Breast epithelium (tissue), 4 donors: Measurements from ENCODE around the gene TNNT1. TPM values are rescaled to one million over a fixed set of nuclear protein-coding genes. Genes with fewer than 3 reads are reported as not detected.

ENCODE experiments used
- DNase-seq, 2 donors: peaks; one replicate each; pipeline ENCODE4 v3.0.0-alpha.2; 2019; ENCODE audit warnings: low spot score in 2 of 2
- H3K27ac ChIP-seq, 2 donors: fragments of 200-600 bp; sonication (generic) in 1 of 2; one replicate each; pipeline ENCODE4 v1.5.1; 2016 to 2019; ENCODE audit warnings: mild to moderate bottlenecking in 1 of 2
- H3K27me3 ChIP-seq, 2 donors: fragments of 200-600 bp; sonication (generic) in 1 of 2; one replicate each; pipeline versions ENCODE4 v1.5.1 to v1.6.0; 2017 to 2019; ENCODE audit warnings: control low read depth in 1 of 2, mild to moderate bottlenecking in 1 of 2
- H3K36me3 ChIP-seq: fragments of 200-600 bp; one replicate; pipeline ENCODE4 v1.5.1; 2019
- H3K4me1 ChIP-seq, 2 donors: fragments of 200-600 bp; sonication (generic); one replicate each; pipeline ENCODE4 v1.5.1; 2016 to 2019; ENCODE audit warnings: control low read depth in 1 of 2
- H3K4me3 ChIP-seq, 3 donors: fragments of 200-600 bp; sonication (generic); 1 replicate in 2 of 3; 2 replicates in 1 of 3; pipeline ENCODE4 v1.5.1; 2016 to 2019; ENCODE audit warnings: mild to moderate bottlenecking in 3 of 3, moderate library complexity in 2 of 3
- H3K9me3 ChIP-seq, 2 donors: fragments of 200-600 bp; sonication (generic) in 1 of 2; one replicate each; pipeline ENCODE4 v1.5.1; 2016 to 2019; ENCODE audit warnings: control low read depth in 1 of 2
- CTCF ChIP-seq, 3 donors: fragments of 450-650 bp; IDR thresholded peaks; one replicate each; pipeline ENCODE4 v1.5.1; 2016 to 2017; ENCODE audit warnings: antibody characterized with exemption in 3 of 3, mild to moderate bottlenecking in 3 of 3, moderate library complexity in 3 of 3
- POLR2A ChIP-seq: fragments of 450-650 bp; IDR thresholded peaks from one replicate; pipeline ENCODE4 v1.6.1; 2016; ENCODE audit warnings: antibody characterized with exemption, mild to moderate bottlenecking, moderate library complexity
- POLR2AphosphoS5 ChIP-seq, 3 donors: sonication (generic); formaldehyde crosslinking; IDR thresholded peaks; one replicate each; pipeline ENCODE4 v1.6.1; 2017; ENCODE audit warnings: antibody characterized with exemption in 3 of 3
- intact Hi-C: fragments of 100-400 bp; cut with DNase I; formaldehyde crosslinking; loops from one replicate; pipeline ENCODE4 v1.15.1; 2023; ENCODE audit warnings: low total_unique reads
- total RNA-seq, 3 donors: library from RNA; depleted of rRNA; stranded (reverse); fragments of >200 nt; gene quantifications; one replicate each; pipeline ENCODE4 v1.1.0, GENCODE V29; 2016

TNNT1 gene
- total RNA-seq, 3 donors from 2014 or later: 3.7 to 7.2 TPM; not detected in 1

GRCh38 chr19:55178781-55179599 is 30.0 kb upstream of the TNNT1 start:
- no peak for TF ChIP-seq CTCF (IDR thresholded peaks at IDR 0.05)
- no peak for DNase-seq
- Histone ChIP-seq H3K27me3 (peaks cover 5 to 89% of the 10 kb centered on the region in 2 donors), H3K27ac (no peak overlapping the region), H3K4me3 (peak overlapping the region in 2 of 3 donors; percentile 30 to 56), H3K9me3 (no peaks in the 10 kb centered on the region), H3K36me3 (no peaks in the 10 kb centered on the region), H3K4me1 (peaks cover 0 to 4% of the 10 kb centered on the region in 2 donors)
- intact Hi-C loops: loop anchor here (10.0 kb wide), 1 partner anchor 1476 kb away; no protein-coding TSS in a partner anchor

- peaks cover 0 to 6% of the 10 kb centered on the region in 2 donors for H3K4me1 ChIP-seq
- H3K4me3 ChIP-seq: no peak overlapping the region
- peaks cover 5 to 96% of the 10 kb centered on the region in 2 donors for H3K27me3 ChIP-seq
- no peaks in the 10 kb centered on the region for H3K36me3 ChIP-seq
- H3K9me3 ChIP-seq: no peaks in the 10 kb centered on the region
- no peak for DNase-seq
- H3K27ac ChIP-seq: no peak overlapping the region
- TF ChIP-seq POLR2AphosphoS5 (IDR thresholded peaks at IDR 0.05): no peak
- TF ChIP-seq POLR2A: no peak
- TF ChIP-seq CTCF (IDR thresholded peaks at IDR 0.05): no peak
- intact Hi-C loops: loop anchor here (10.0 kb wide), 1 partner anchor 1479 kb away; no protein-coding TSS in a partner anchor
Measured at GRCh38 chr19:55176076-55176475, 27.1 kb upstream of the TNNT1 start.

- Histone ChIP-seq H3K4me3 (no peak overlapping the region), H3K4me1 (peaks cover 0 to 6% of the 10 kb centered on the region in 2 donors), H3K27ac (no peak overlapping the region), H3K9me3 (no peaks in the 10 kb centered on the region), H3K36me3 (no peaks in the 10 kb centered on the region), H3K27me3 (peaks cover 5 to 96% of the 10 kb centered on the region in 2 donors)
- intact Hi-C loops: loop anchor here (10.0 kb wide), 1 partner anchor 1480 kb away; no protein-coding TSS in a partner anchor
- DNase-seq: no peak
- TF ChIP-seq POLR2A (no peak), POLR2AphosphoS5 (IDR thresholded peaks at IDR 0.05) (no peak), CTCF (IDR thresholded peaks at IDR 0.05) (no peak)
Measured at GRCh38 chr19:55175117-55175867, 26.3 kb upstream of the TNNT1 start.

- Histone ChIP-seq H3K9me3 (no peaks in the 10 kb centered on the region), H3K4me1 (peaks cover 0 to 6% of the 10 kb centered on the region in 2 donors), H3K27me3 (peaks cover 5 to 96% of the 10 kb centered on the region in 2 donors), H3K27ac (no peak overlapping the region), H3K36me3 (no peaks in the 10 kb centered on the region), H3K4me3 (peak overlapping the region in 1 of 3 donors; percentile 69)
- TF ChIP-seq POLR2AphosphoS5 (IDR thresholded peaks at IDR 0.05) (no peak), POLR2A (no peak)
- intact Hi-C loops: loop anchor here (5.0 to 10.0 kb wide), 2 partner anchors 802 to 1480 kb away; no protein-coding TSS in a partner anchor
- DNase-seq: no peak
Measured at GRCh38 chr19:55174425-55175116, 25.6 kb upstream of the TNNT1 start.

GRCh38 chr19:55173714-55174409 is 24.9 kb upstream of the TNNT1 start:
- Histone ChIP-seq H3K4me1 (peaks cover 0 to 3% of the 10 kb centered on the region in 2 donors), H3K36me3 (no peaks in the 10 kb centered on the region), H3K27ac (no peak overlapping the region), H3K27me3 (peaks cover 8 to 96% of the 10 kb centered on the region in 2 donors), H3K9me3 (no peaks in the 10 kb centered on the region), H3K4me3 (peak overlapping the region; percentile 5 to 69 (median 43))
- DNase-seq: no peak
- TF ChIP-seq POLR2AphosphoS5 (IDR thresholded peaks at IDR 0.05): no peak
- TF ChIP-seq CTCF (IDR thresholded peaks at IDR 0.05): no peak
- TF ChIP-seq POLR2A: no peak
- intact Hi-C loops: loop anchor here (5.0 to 10.0 kb wide), 2 partner anchors 802 to 1481 kb away; no protein-coding TSS in a partner anchor
